ENCODE measurements around the gene BBS2. TPM values are rescaled to one million over a fixed set of nuclear protein-coding genes. Genes with fewer than 3 reads are reported as not detected.
A peak's percentile ranks its signal among the peaks of the same experiment; 100 is the strongest.

BBS2 gene
- total and polyA plus RNA-seq, 2 donors = 36.2 to 49.2 TPM

DNA sequence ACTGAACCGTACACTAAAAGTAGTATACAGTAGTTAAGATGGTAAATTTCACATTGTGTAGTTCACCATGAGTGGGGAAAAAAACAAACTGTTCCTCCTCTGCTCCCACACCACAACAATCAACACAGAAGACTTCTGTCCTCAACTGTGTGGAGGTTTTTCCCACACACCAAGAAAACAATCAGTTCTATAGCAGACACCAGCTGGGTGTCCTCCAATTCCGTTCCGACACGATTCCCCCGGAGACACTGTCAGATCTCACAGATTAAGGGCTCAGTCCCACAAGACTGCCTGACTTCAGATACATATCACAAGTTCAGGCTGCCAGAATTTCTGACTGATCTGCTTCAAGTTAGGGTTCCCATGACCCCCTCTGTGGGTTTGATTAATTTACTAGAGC, 31.8 kb downstream of the BBS2 start:
- 97% methylated on average over 5 of the region's 5 CpGs for WGBS
- Histone ChIP-seq H3K27me3 (ENCODE audit: control insufficient read depth in 2 of 2, insufficient read depth in 1 of 2, low read length in 1 of 2) (no peaks in the 10 kb centered on the region), H3K36me3 (ENCODE audit: control insufficient read depth in 2 of 2, insufficient read depth in 2 of 2, low read length in 1 of 2) (peaks cover 0 to 2% of the 10 kb centered on the region in 2 donors), H3K9me3 (ENCODE audit: control insufficient read depth in 2 of 2, insufficient read depth in 1 of 2, low read length in 1 of 2) (no peaks in the 10 kb centered on the region), H3K4me3 (ENCODE audit: low read length in 2 of 2) (no peak overlapping the region), H3K4me1 (ENCODE audit: control insufficient read depth in 2 of 2, insufficient read depth in 2 of 2, low read length in 2 of 2) (no peaks in the 10 kb centered on the region), H3K27ac (ENCODE audit: low read depth in 1 of 2, low read length in 1 of 2) (no peak overlapping the region)
- DNase-seq (ENCODE audit: low read depth in 6 of 9, low spot score in 9 of 9) = no peak

DNA sequence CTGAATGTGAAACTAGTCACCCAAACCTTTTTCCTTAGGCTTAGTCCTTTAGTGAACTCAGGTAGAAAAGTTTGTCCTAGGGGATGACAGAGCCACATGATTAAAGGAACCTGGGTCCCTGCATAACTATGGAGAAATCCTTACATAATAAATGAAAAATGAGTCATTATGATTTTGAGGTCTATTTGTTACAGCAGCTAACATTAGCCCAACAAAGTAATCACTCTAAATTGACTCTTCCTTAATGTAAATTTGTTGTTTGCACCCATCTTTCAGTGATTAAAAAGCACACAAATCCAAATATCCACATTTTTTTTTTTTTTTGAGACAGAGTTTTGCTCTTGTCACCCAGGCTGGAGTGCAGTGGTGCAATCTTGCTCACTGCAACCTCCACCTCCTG, 36.4 kb downstream of the BBS2 start:
- H3K4me3 ChIP-seq (ENCODE audit: low read length in 2 of 2) = no peak overlapping the region
- H3K27ac ChIP-seq (ENCODE audit: low read depth in 1 of 2, low read length in 1 of 2) = no peak overlapping the region
- no peaks in the 10 kb centered on the region for H3K4me1 ChIP-seq (ENCODE audit: control insufficient read depth in 2 of 2, insufficient read depth in 2 of 2, low read length in 2 of 2)
- DNase-seq (ENCODE audit: low read depth in 6 of 9, low spot score in 9 of 9) = no peak
- peaks cover 8 to 13% of the 10 kb centered on the region in 2 donors for H3K36me3 ChIP-seq (ENCODE audit: control insufficient read depth in 2 of 2, insufficient read depth in 2 of 2, low read length in 1 of 2)
- H3K9me3 ChIP-seq (ENCODE audit: control insufficient read depth in 2 of 2, insufficient read depth in 1 of 2, low read length in 1 of 2) = no peaks in the 10 kb centered on the region
- no peaks in the 10 kb centered on the region for H3K27me3 ChIP-seq (ENCODE audit: control insufficient read depth in 2 of 2, insufficient read depth in 1 of 2, low read length in 1 of 2)

DNA sequence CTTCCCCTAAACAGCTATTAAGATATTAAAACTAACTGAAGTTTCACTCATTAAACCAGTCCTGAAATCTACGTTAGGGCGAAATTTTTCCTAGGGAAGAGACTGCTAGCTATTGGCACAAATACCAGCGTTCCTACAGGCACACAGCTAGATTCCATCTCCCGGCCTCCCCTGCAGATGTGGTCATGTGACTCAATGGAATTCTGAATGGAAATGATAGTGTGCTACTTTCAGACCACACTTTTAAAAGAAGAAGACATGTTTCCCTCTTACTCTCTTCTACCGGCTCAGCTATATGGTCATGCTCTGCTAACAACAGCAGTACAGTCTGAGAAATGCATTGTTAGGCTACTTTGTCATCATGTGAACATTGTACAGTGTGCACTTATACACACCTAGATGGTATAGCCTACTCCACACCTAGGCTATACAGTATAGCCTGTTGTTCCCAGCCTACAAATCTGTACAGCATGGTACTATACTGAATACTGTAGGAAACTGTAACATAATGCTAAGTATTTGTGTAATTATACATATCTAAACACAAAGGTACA, 37.1 kb downstream of the BBS2 start:
- H3K4me3 ChIP-seq (ENCODE audit: low read length in 2 of 2) = no peak overlapping the region
- no peaks in the 10 kb centered on the region for H3K27me3 ChIP-seq (ENCODE audit: control insufficient read depth in 2 of 2, insufficient read depth in 1 of 2, low read length in 1 of 2)
- H3K27ac ChIP-seq (ENCODE audit: low read depth in 1 of 2, low read length in 1 of 2) = no peak overlapping the region
- no peaks in the 10 kb centered on the region for H3K9me3 ChIP-seq (ENCODE audit: control insufficient read depth in 2 of 2, insufficient read depth in 1 of 2, low read length in 1 of 2)
- no peaks in the 10 kb centered on the region for H3K4me1 ChIP-seq (ENCODE audit: control insufficient read depth in 2 of 2, insufficient read depth in 2 of 2, low read length in 2 of 2)
- H3K36me3 ChIP-seq (ENCODE audit: control insufficient read depth in 2 of 2, insufficient read depth in 2 of 2, low read length in 1 of 2) = peaks cover 13 to 16% of the 10 kb centered on the region in 2 donors
- WGBS = 97% methylated on average over 5 of the region's 5 CpGs
- no peak for DNase-seq (ENCODE audit: low read depth in 6 of 9, low spot score in 9 of 9)

DNA sequence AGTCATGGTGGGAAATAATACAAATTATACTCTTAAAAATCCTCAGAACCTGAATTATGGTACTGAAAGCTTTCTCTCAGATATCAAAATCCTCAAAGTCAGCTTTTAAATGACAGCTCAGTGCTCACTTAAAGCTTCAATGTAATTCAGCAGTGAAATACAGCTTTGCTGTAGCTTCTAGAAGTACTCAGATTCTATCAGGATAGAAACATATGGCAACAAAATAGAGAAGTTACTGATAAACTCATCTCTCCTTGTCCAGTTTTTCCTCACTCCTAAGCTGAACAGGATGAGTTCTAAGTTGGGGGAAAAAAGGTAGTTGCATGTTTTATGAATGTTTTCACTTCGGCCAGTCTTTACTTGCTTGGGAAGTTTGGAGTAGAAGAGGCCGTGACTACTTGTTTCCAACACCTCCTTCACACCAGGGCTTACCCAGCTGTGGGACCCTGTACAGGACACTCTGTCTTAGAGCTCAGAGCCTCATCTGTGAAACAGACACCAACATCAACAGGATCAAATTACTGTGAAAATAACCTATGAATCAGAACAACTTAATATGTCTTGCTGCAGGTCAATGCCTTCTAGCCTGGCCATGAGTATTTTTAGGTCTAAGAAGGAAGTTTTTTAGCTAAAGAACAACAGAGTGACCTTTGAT, 38.2 kb downstream of the BBS2 start:
- Histone ChIP-seq H3K36me3 (ENCODE audit: control insufficient read depth in 2 of 2, insufficient read depth in 2 of 2, low read length in 1 of 2) (peaks cover 17 to 22% of the 10 kb centered on the region in 2 donors), H3K4me3 (ENCODE audit: low read length in 2 of 2) (no peak overlapping the region), H3K27ac (ENCODE audit: low read depth in 1 of 2, low read length in 1 of 2) (no peak overlapping the region), H3K27me3 (ENCODE audit: control insufficient read depth in 2 of 2, insufficient read depth in 1 of 2, low read length in 1 of 2) (no peaks in the 10 kb centered on the region), H3K4me1 (ENCODE audit: control insufficient read depth in 2 of 2, insufficient read depth in 2 of 2, low read length in 2 of 2) (no peaks in the 10 kb centered on the region), H3K9me3 (ENCODE audit: control insufficient read depth in 2 of 2, insufficient read depth in 1 of 2, low read length in 1 of 2) (no peaks in the 10 kb centered on the region)
- DNase-seq (ENCODE audit: low read depth in 6 of 9, low spot score in 9 of 9) = peak in 1 of 9 donors; percentile 1
- 97% methylated on average over 2 of the region's 2 CpGs for WGBS

DNA sequence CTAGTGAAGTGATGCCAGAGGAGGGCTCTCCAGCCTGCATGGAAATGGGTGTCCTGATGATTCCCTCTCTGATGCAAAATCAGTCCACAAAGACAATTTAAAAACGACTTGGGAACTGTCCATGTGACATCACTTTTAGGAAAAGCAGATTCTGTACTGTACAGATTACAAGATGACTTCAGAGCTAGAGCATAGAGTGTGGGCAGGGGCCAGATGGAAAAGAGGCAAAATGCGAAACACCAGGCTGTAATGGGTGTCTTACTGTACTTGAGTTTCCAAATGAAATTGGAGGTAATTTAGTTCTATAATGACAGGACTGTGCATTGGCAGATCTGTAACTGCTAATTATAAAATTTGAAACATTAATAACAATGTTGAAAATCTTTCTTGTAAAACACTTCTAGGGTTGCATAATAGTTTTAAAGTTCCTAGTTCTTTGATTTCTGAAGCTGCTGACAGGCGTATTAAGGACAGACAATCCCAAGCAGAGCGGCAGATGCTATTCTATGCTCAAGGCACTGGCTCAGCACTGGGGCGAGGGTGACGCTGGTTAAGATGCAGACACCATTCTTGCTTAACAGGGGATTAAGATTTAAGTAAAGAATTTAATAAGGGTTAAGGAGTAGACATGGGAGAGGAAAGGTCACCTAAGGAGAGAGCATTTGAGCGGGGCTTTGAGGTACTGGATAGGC, 38.9 kb downstream of the BBS2 start:
- peak overlapping the region in 1 of 2 donors; percentile 42 for H3K27ac ChIP-seq (ENCODE audit: low read depth in 1 of 2, low read length in 1 of 2)
- H3K9me3 ChIP-seq (ENCODE audit: control insufficient read depth in 2 of 2, insufficient read depth in 1 of 2, low read length in 1 of 2) = no peaks in the 10 kb centered on the region
- WGBS = 91% methylated on average over 7 of the region's 7 CpGs
- no peak for DNase-seq (ENCODE audit: low read depth in 6 of 9, low spot score in 9 of 9)
- H3K4me3 ChIP-seq (ENCODE audit: low read length in 2 of 2) = no peak overlapping the region
- peaks cover 23 to 28% of the 10 kb centered on the region in 2 donors for H3K36me3 ChIP-seq (ENCODE audit: control insufficient read depth in 2 of 2, insufficient read depth in 2 of 2, low read length in 1 of 2)
- H3K4me1 ChIP-seq (ENCODE audit: control insufficient read depth in 2 of 2, insufficient read depth in 2 of 2, low read length in 2 of 2) = no peaks in the 10 kb centered on the region
- no peaks in the 10 kb centered on the region for H3K27me3 ChIP-seq (ENCODE audit: control insufficient read depth in 2 of 2, insufficient read depth in 1 of 2, low read length in 1 of 2)

DNA sequence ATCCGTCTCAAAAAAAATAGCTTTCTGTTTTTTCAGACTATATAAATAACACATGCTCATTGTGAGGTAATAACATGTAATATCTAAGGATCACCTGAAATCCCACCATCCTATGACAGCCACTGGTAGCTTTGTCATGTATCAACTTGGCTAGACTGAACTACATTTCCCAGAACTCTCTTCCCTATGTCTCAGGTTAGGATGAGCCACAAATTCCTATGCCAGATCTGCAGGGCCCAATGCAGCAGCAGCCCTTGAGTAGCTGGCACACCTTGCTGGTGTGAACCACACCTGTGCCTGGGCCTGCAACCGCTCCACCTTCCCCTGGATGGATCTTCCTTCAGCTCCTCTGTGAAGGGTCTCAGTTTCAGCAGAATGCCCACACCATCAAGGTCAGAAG, 40.4 kb downstream of the BBS2 start:
- H3K27me3 ChIP-seq (ENCODE audit: control insufficient read depth in 2 of 2, insufficient read depth in 1 of 2, low read length in 1 of 2) = no peaks in the 10 kb centered on the region
- no peak for DNase-seq (ENCODE audit: low read depth in 6 of 9, low spot score in 9 of 9)
- no peaks in the 10 kb centered on the region for H3K4me1 ChIP-seq (ENCODE audit: control insufficient read depth in 2 of 2, insufficient read depth in 2 of 2, low read length in 2 of 2)
- H3K4me3 ChIP-seq (ENCODE audit: low read length in 2 of 2) = no peak overlapping the region
- no peak overlapping the region for H3K27ac ChIP-seq (ENCODE audit: low read depth in 1 of 2, low read length in 1 of 2)
- WGBS = 99% methylated on average over 2 of the region's 2 CpGs
- H3K9me3 ChIP-seq (ENCODE audit: control insufficient read depth in 2 of 2, insufficient read depth in 1 of 2, low read length in 1 of 2) = no peaks in the 10 kb centered on the region
- H3K36me3 ChIP-seq (ENCODE audit: control insufficient read depth in 2 of 2, insufficient read depth in 2 of 2, low read length in 1 of 2) = peaks cover 33 to 39% of the 10 kb centered on the region in 2 donors

DNA sequence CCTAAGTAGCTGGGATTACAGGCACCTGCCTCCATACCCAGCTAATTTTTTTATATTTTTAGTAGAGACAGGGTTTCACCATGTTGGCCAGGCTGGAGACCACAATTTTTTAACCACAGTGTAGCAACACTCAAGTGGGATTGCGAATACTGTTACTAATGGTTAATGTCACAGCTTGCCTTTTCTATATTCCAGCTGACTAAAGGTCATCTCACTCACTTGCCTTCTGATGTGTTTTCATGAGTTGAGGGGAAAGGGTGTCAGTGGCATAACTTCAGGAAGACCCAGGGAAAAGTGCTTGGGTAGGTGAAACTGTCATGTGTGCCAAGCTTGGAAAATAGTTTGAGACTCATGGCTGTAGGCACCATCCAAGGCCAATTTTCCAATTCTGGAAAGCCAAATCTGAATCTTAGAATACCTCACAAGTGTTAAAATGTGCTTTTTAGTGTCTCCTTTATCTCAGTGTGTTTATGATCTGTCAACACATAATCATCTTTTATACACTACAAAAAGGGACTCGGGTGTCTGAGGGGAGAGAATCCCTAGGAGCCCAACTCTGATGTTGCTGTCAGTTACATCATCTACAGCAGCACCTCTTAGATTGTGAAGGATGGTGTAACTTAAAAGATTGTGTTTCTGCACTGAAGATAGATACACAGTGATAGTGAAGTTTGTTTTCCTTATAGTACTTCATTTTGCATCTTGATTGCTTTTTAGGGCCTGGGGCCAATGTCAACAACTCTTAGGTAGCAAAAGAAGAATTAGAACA, 41.4 kb downstream of the BBS2 start:
- Histone ChIP-seq H3K4me1 (ENCODE audit: control insufficient read depth in 2 of 2, insufficient read depth in 2 of 2, low read length in 2 of 2) (no peaks in the 10 kb centered on the region), H3K27ac (ENCODE audit: low read depth in 1 of 2, low read length in 1 of 2) (no peak overlapping the region), H3K36me3 (ENCODE audit: control insufficient read depth in 2 of 2, insufficient read depth in 2 of 2, low read length in 1 of 2) (peaks cover 35 to 40% of the 10 kb centered on the region in 2 donors), H3K9me3 (ENCODE audit: control insufficient read depth in 2 of 2, insufficient read depth in 1 of 2, low read length in 1 of 2) (no peaks in the 10 kb centered on the region), H3K27me3 (ENCODE audit: control insufficient read depth in 2 of 2, insufficient read depth in 1 of 2, low read length in 1 of 2) (no peaks in the 10 kb centered on the region), H3K4me3 (ENCODE audit: low read length in 2 of 2) (no peak overlapping the region)
- DNase-seq (ENCODE audit: low read depth in 6 of 9, low spot score in 9 of 9) = no peak
- 100% methylated on average over 2 of the region's 2 CpGs for whole genome bisulfite sequencing

DNA sequence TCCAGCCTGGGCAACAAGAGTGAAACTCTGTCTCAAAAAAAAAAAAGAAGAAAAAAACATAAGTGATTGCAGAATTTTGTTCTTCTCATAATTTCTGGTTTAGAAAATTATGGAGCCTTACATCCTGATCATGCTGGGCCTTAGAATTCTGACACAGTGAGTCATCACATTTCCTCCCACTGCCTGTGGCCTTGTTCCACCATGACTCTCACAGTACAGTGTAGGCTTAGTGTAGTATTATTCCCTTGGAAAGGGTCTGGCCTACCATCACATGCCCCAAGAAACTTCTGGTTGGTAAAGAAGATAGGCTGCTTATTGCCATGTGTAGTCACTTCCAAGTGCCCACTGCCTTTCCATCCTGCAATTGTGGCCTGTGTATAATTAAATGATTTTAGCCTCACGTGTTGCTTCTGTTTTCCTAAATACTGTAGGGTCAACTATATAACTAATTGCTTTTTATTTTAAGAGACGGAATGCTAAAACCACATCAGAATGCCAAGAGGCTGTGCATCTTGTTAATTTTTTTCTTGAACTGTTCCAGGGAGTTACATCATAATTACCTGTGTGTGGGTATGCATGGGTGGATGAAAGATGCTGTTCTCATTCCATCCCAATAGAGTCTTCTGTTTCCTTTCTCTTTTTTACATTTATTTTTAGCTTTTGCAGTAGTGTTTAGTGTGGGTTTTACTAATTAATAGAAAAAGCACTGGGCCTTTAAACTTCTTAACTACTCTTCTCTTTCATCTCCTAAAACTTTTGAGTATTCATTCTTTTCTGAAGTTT, 42.5 kb downstream of the BBS2 start:
- peaks cover 42% of the 10 kb centered on the region in 2 donors for H3K36me3 ChIP-seq (ENCODE audit: control insufficient read depth in 2 of 2, insufficient read depth in 2 of 2, low read length in 1 of 2)
- no peak overlapping the region for H3K27ac ChIP-seq (ENCODE audit: low read depth in 1 of 2, low read length in 1 of 2)
- no peaks in the 10 kb centered on the region for H3K27me3 ChIP-seq (ENCODE audit: control insufficient read depth in 2 of 2, insufficient read depth in 1 of 2, low read length in 1 of 2)
- H3K4me3 ChIP-seq (ENCODE audit: low read length in 2 of 2) = no peak overlapping the region
- 97% methylated on average over 2 of the region's 2 CpGs for WGBS
- H3K4me1 ChIP-seq (ENCODE audit: control insufficient read depth in 2 of 2, insufficient read depth in 2 of 2, low read length in 2 of 2) = no peaks in the 10 kb centered on the region
- no peaks in the 10 kb centered on the region for H3K9me3 ChIP-seq (ENCODE audit: control insufficient read depth in 2 of 2, insufficient read depth in 1 of 2, low read length in 1 of 2)
- no peak for DNase-seq (ENCODE audit: low read depth in 6 of 9, low spot score in 9 of 9)
